Measurements from ENCODE around the gene ISYNA1.
"Not testable (repeated sequence)": the region's sequence is repeated elsewhere in the genome, so short reads cannot be mapped to it uniquely, and the experiment has no call there.

The ISYNA1 gene

DNA sequence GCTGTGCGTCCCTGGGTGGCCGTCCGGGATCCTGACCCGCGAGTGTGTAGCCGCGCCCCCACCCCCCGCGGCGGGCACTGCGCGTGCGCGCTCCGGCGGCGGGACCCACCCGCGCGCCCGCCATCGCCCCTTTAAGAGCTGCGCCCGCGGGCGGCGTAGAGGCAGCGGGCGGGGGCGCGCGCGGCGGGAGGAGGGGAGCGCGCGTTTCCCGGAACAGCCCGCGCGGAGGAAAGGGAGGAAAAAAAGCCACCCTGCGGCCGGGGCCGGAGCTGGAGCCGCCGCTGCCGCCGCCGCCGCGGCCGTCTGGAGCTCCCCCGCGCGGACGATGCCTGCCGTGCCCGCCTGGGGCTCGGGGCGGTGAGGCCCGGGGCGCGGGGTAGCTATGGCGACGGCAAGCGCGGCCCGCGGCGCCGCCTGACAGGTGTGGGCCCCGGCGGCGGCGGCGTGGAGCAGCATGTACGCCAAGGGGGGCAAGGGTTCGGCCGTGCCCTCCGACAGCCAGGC is 18.7 kb downstream of the ISYNA1 start, which contains the start of gene SSBP4:
Gene SSBP4 (plus strand): TSS at position 204 of the 504 bp plus-strand sequence. CDS start 251 bp downstream, at position 455.
- peak; percentile 88 for DNase-seq (ENCODE audit: low spot score)

DNA sequence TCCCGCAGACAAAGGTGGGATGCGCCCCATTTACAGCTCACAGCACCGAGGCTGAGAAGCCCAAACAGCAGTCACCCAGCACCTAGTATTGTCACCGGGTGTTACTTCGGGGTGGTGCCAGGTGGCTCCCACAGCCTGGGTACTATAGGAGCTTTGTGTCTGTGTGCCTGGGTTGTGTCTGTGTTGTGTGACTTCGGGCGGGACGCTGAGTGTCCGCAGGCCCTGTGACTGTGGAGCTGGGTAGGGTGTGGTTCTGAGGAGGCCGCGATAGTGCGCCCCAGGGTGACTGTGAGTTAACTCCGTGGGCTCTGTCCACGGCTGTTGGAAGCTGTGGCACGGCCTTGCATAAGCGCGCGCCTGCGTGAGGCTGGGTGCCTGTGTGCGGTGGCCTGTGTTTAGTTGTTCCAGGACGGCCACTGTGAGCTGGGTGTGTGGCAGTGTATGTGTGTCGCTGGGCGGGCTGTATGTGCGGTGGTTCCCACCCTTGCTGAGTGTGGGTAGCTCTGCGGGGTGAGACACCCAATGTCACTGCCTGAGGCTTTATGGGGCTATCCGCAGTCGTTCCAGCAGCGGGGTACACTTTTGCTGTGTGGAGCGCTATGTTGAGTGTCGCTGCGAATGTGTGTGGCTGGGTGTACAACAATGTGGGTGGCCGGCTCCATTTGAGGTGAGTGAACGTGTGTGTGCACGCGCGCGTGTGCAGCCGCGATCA is 19.3 kb downstream of the ISYNA1 start:
- DNase-seq (ENCODE audit: low spot score): no peak

DNA sequence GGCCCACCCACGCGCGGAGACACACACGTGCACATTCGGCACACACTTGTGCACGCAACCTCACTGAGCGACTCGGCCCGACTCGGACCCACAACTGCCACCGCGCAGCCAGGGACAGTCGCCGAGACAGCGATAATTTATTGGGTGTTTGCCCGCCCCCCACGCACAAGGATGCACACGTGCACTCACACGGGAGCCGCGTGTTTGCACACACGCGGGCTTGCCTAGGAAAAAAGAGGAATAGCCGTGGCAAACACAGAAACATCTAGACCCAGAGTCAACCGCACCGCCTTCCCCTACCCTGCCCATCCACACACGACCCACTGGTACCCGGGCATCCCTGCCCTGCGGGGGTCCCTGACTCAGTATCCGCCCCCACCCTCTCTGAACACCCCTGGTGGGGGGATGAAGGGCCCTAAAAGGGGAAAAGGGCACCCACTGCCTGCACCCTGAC is 19.9 kb downstream of the ISYNA1 start:
- no peak for DNase-seq (ENCODE audit: low spot score)

DNA sequence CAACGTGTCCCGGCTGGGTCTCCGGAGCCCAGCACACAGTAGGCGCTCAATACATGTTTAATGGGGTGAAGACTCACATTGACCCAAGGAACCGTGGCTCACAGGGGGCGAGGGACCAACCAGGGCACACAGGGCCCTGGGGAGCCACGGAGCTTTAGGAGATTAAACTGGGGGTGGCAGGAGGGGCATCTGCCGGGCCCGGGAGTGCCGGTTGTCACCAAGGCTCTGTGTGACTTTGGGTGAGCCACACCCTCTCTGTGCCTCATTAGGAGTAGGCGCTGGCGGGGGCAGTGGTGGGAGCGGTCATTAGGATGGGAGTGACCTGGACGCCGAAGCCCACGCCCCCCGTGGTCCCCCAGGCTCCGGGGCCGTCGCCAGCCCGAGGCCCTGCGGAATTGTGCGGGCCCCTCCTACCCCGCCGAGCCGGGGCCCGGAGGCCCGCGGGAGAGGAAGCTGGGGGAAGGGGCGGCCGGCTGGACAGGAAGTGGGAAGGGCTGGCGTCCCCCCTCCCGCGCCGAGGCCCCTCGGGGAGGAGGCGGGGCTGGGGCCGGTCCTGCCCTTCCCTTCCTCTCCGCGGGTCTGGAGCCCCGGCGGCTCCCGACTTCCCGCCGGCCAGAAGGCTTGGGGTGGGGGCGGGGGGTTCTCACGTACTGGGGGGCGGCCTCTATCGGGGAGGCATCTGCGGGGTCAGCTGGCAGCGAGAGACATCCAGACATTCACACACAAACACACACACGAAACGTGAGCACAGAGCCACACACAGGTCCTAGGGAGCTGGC is 20.5 kb downstream of the ISYNA1 start:
- DNase-seq (ENCODE audit: low spot score): peak; percentile 62

DNA sequence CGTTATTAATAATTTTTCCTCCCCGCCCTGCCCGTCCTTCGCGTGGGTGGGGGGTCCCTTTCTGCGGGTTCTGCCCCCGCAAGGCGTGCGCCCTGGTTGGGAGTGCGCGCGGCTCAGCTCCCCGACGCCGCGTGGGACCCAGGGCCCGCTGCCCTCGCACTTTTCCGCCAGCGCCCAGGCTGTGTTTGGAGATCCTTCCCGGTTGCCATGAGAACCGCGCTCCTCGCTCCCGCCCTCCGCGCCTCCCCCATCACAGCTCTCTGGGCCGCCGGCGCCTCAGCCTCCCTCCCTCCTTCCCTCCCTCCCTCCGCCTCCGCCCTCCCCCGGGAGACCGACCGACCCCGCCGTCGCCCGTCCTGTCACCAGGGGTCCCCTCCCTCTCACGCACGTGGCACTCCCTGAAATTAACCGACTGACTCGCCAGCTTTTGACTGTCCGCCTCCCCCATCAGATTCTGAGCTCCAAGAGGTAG is 21.1 kb downstream of the ISYNA1 start:
- DNase-seq (ENCODE audit: low spot score): peak; percentile 84

DNA sequence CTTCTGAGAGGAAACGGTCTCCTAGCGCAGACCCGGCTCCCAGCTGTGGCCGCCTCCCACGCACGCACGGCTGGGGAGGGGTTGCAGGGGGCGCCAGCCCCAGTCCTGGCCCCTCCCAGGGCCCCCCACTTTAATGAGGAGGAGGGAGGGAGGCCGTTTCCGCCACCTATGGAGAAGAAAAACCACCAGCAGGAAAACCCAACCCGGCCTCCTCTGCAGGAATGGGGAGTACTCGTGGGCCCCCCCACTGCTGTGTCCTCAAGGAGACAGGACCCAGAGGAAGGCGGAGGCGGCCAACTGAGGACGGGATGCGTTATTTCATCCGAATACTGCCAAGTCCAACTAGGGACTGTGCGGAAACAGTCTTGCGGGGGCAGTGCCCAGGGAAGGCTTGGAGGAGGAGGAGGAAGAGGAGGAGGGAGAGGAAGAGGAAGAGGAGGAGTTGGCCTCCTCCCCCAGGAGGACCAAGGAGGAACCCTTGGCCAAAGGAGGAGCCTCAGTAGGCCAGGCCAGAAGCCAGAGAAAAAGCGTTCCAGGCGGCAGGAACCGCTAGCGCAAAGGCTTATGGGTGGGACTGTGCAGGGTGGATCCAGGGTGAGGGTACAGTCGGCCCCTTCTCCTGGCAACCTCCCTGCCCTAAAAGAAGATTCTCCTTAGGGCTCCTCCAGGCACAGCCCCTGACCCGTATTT is 22.6 kb downstream of the ISYNA1 start:
- peak; percentile 21 for DNase-seq (ENCODE audit: low spot score)

DNA sequence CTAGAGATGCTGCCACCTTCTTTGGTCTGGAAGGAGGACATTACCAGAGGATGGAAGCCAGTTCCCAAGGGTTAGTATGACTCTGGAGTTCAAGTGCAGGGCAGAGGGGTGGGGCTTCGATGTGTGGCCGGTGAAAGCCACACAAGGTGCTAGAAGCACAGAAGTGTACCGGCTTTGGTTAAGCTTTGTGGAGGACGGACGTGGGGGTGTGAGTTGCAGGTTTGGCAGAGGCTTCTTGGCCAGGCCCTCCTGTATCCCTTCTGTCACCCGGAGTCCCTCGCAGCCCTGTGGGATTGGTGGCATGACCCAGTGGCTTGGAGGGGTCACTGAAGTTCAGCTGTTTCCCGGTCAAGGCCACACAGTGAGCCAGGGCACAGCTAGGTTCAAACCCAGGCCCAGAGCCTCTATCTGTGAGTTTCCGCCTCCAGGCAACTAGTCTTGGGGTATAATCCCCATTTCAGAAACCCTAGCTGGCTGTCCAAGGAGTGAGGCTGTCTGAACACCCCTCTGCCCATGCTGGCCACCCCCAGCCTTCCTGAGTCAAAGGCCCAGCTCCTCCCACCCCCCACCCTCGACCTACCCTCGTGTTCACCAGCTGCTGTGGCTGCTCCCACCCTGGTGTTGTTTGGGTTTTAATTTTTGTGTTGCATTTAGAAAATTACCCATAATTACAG is 23.3 kb downstream of the ISYNA1 start:
- DNase-seq (ENCODE audit: low spot score): no peak

DNA sequence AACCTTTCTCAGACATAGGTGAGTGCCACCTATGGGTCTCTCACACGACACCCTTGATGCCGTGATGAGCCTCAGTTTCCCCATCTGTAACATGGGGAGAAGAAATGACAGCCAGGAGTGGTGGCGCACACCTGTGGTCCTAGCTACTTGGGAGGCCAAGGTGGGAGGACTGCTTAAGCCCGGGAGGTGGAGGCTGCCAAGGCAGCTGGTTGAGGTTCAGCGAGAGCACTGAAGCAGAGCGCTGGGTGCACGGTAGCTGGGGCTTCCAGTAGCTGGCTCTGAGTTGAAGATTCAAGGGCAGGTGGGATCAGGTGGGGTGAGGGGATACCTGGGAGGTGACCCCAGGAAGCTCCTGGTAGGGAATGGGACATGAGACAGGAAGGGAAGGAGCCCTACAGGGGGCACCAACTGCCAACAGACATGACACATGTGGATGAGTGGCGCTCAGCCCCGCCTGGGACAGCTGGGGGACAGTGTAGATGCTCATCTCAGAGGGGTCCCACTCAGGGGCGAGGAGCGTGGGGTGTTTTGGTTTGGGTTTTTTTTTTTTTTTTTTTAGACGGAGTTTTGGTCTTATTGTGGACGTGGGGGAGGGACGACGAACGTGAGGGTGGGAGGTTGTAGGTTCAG is 25.2 kb downstream of the ISYNA1 start:
- DNase-seq (ENCODE audit: low spot score): no peak

DNA sequence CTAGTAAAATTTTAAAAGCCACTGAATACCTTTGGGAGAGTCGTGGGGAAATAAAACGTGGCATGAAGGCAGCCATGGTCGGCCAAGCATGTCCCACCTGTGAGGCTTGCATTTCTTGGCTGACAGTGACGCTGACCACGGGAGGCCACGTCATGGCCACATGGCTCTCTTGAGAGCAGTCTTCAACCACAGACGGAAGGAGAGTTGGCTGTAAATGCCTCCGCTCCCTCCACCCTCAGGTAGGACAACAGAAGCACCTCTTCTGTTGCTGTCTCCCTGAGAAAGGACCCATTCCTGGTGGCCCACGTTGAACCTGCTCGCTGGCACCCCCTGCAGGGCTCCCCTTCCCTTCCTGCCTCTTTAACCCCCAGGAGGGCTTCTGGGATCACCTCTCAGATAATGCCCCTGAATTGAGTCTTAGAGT is 29.9 kb downstream of the ISYNA1 start:
- no peak for DNase-seq (ENCODE audit: low spot score)

DNA sequence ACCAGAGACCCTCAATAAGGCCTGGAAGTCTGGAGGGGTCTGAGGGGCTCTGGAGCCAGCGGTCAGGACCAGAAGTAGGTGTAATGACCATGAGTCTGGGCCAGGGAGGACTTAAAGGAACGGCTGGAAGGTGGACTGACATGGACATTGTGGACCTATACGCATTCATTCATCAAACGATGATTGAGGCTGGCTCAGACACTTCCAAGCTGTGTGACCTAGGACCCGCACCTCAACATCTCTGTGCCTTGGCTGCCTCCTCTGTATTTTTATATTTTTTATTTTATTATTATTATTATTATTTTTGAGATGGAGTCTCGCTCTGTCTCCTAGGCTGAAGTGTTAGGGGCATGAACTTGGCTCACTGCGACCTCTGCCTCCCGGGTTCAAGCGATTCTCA is 31.2 kb downstream of the ISYNA1 start:
- DNase-seq (ENCODE audit: low spot score): no peak

DNA sequence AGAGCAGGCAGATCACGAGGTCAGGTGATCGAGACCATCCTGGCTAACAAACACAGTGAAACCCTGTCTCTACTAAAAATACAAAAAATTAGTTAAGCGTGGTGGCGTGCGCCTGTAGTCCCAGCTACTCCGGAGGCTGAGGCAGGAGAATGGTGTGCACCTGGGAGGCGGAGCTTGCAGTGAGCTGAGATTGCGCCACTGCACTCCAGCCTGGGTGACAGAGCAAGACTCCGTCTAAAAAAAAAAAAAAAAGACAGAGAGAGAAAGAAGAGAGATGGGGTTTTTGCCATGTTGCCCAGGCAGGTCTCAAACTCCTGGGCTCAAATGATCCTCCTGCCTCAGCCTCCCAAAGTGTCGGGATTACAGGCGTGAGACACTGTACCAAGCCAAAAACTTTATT is 32.2 kb downstream of the ISYNA1 start:
- not testable (repeated sequence) for DNase-seq (ENCODE audit: low spot score)

DNA sequence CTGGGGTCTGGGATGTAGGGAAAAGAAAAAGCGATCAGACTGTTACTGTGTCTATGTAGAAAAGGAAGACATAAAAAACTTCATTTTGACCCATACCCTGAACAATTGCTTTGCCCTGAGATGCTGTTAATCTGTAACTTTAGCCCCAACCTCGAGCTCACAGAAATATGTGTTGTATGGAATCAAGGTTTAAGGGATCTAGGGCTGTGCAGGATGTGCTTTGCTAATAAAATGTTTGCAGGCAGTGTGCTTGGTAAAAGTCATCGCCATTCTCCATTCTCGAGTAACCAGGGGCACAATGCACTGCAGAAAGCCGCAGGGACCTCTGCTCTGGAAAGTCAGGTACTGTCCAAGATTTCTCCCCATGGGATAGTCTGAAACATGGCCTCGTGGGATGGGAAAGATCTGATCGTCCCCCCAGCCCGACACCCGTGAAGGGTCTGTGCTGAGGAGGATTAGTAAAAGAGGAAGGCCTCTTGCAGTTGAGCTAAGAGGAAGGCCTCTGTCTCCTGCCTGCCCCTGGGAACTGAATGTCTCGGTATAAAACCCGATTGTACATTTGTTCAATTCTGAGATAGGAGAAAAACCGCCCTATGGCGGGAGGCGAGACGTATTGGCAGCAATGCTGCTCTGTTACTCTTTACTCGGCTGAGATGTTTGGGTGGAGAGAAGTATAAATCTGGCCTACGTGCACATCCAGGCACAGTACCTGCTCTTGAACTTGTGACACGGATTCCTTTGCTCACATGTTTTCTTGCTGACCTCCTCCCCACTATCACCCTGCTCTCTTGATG is 35.3 kb downstream of the ISYNA1 start:
- DNase-seq (ENCODE audit: low spot score): not testable (repeated sequence)

DNA sequence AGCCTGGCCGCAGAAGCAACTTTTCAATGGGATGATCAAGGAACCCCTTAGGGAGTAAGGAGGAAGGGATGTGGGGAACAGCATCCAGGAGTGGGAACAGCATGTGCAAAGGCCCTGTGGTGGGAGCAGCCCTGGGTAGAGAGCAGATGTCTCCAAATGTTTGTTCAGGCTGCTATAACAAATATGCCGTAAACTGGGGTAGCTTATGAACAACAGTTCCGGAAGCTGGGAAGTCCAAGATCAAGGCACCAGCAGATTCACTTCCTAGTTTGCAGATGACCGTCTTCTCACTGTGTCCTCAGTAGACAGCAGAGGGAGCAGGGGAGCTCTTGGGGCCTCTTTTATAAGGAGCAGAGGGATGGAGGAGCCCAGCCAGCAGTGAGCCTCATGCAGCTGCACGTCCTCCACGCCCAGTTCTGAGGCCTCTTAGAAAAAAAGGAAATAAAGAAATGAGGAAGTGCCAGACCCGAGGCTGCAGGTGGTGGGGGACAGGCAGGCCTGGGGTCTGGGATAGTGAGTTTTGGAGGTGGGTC is 36.3 kb downstream of the ISYNA1 start:
- no peak for DNase-seq (ENCODE audit: low spot score)

DNA sequence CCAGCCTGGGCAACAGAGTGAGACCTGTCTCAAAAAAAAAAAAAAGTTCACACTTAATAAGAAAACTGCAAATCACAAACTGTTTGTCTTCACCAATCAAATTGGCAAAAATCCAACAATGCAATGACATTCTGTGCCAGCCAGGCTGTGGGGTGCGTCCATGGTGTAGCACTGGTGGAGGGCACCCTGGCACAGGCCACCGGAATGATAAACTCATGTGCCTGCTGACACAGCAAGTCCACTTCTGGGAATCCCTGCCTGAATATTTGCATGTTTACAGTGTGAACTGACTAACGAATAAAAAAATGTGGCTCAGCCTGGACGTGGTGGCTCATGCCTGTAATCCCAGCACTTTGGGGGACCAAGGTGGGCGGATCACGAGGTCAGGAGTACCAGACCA is 38.9 kb downstream of the ISYNA1 start:
- DNase-seq (ENCODE audit: low spot score): no peak

DNA sequence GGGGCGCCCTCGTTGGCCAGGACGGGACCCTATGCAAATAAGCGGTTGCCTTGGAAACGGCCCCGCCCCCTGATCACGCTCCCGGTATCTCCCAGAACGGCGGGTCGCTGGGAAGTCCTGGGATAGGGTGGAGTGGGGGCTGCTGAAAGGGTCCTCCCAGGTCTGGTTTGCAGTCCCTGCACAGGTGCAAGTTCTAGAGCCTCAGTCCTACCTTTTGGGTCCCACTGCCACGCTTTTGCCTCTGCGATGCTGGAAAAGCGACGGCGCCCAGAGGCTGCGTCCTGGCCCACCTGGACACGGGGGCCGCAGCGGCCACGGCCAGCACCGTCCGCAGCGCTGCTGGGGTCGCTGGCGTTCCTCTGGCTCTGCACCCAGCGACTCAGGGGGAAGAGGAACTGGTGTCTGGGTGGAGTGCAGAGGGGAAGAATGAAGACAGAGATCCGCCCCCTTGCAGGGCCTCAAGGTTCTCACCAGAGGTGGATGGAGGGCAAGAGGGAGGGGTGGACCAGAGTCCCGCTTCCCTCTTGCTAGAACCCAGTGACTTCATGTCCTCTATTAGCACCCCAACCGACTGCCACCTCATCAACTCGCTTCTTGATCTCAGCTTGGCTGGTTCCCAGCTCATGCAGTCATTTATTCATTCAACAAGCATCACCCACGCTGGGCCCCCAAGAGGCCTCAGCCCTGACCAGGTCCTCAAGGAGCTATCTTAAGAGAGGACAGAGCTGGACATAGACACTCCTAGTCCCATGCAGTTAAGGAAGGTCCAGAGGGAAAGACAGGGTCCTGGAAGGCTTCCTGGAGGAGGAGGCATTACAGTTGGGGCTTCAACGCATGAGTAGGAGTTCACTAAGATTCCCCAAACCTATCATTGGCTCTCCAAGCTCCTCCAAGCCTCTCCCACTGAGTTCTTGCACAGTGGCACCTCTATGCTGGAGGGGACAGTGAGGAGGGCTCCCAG is 40.4 kb downstream of the ISYNA1 start, which contains the start of gene LRRC25:
Gene LRRC25 (minus strand): TSS at position 381 of the 961 bp plus-strand sequence. CDS start 659 bp downstream, outside the sequence.
- no peak for DNase-seq (ENCODE audit: low spot score)

DNA sequence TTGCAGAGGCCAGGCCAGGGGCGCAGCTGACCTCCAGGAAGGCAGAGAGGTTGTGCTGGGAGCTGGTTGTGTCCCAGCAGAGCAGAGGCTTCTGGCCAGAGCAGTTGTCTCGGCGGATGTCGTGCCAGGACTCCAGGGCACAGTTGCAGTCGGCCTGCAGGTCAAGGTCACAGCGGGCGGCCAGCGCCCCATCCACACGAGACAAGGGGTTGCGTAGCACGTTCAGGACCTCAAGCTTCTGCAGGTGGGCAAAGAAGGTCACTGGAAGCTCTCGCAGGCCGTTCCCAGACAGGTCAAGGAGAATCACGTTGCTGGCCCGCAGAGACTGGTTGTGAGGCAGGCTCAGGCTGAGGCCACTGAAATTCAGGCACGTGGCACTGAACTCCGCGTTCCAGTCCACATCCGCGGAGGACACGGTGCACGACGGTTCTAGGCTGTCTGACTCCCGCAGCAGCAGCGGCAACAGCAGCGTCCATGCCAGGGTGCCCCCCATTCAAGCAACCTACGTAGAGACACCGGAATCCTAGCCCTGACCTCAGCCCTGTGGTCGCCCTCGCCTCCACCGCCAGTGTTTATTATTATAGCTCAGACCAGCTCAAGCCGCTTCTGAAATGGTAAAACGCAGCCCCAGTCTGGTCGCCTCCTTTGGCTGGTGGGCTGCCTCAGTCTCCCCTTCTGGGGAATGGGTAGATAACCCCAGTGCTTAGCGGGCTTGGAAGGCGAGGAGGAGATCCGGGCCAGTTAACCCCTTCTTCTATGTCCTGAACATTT is 41.3 kb downstream of the ISYNA1 start:
- no peak for DNase-seq (ENCODE audit: low spot score)

DNA sequence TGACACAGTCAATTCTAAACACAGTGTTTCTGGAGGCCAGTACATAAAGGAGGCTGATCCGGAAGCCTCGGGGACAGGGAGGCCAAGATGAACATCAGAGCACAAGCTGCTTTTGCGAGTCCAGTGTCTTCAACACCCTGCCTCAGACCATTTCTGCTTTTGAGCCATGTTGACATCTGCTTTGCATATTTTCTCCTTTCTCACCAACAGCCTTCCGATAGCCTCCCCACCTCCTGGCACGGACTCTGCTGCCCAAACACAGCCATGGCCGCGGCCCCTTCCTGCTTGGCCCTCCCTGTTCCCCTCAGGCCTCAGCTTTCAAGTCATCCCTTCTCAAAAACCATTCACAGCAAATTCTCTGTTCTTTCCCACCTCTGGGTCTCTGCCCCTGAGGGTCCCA is 44.1 kb downstream of the ISYNA1 start:
- DNase-seq (ENCODE audit: low spot score): no peak

DNA sequence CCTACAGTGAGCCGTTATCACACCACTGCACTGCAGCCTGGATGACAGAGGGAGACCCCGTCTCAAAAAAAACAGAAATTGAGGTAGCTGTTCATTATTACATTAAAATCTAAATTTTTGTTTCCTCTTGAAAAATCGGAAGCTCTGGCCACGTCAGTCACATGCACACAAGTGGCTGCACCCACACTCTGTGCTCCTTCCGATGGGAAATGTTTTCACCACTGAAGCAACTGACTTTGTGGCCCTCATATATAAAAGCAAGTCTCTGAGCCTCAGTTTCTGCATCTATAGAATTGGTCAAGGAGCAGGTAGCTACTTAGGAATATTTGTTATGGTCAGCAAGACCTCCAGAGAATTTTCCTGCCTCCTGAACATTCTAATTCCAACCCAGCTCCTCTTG is 45.0 kb downstream of the ISYNA1 start:
- DNase-seq (ENCODE audit: low spot score): no peak

All from COLO829 (cell line).